ENCODE results near the gene P2RX7.

The P2RX7 gene

DNA sequence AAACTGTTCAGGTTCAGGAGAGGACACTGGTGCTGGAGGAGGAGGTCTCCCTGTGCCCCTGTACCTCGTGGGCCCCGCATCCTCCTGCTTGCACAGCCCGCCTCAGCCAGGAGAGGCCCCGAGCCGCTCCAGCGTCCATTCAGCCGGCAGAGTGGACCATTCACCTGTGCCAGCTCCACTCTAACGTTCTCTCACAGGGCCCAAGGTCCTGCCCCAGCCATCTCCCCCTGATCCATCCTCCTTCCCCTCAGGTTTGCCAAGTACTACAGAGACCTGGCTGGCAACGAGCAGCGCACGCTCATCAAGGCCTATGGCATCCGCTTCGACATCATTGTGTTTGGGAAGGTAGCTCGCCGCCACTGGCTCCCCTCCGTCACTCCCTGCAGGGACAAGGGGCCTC is 99.5 kb downstream of the P2RX7 start:
- no peak for DNase-seq (ENCODE audit: low read depth)

DNA sequence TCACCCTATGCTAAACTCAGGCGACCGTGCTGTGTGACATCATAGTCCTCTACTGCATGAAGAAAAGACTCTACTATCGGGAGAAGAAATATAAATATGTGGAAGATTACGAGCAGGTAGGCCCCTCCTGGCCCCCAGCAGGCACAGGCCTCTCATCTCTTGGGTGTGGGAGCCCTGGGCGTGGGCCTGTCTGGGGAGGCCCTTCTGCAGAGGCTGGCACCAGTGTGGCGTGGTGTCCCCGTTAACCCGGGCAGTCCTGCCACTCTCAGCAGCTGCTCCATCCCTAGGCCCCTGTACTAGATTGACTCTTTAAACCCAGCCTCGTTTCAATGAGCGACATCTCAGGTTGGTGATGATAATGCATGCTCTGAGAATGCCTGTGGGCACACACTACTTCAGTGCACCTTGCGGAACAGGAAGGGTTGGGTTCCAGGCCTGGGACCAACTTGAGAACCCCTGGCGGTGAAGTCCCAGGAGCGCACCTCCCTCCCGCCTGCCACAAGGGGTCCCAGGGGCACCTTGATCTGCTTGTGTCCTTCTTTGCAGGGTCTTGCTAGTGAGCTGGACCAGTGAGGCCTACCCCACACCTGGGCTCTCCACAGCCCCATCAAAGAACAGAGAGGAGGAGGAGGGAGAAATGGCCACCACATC is 100.4 kb downstream of the P2RX7 start:
- DNase-seq (ENCODE audit: low read depth), result no peak

DNA sequence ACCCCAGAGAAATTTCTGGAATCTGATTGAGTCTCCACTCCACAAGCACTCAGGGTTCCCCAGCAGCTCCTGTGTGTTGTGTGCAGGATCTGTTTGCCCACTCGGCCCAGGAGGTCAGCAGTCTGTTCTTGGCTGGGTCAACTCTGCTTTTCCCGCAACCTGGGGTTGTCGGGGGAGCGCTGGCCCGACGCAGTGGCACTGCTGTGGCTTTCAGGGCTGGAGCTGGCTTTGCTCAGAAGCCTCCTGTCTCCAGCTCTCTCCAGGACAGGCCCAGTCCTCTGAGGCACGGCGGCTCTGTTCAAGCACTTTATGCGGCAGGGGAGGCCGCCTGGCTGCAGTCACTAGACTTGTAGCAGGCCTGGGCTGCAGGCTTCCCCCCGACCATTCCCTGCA is 100.9 kb downstream of the P2RX7 start:
- no peak for DNase-seq (ENCODE audit: low read depth)

DNA sequence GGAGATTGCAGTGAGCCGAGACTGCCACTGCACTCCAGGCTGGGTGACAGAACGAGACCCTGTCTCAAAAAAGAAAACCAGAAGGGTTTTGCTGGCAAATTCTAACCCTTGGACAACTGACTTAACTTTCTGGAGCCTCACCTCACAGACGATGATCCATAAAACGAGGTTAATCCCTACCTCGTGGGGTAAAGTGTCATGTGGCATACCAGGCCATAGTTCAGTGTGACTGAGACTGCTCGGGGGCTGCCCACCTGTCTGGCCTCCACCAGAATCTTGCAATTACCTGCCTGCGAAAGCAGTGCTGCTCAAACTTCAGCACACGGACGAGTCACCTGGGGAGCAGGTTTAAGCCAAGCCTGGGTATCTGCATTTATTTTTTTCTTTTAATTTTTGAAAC is 104.1 kb downstream of the P2RX7 start:
- DNase-seq (ENCODE audit: low read depth), result no peak

DNA sequence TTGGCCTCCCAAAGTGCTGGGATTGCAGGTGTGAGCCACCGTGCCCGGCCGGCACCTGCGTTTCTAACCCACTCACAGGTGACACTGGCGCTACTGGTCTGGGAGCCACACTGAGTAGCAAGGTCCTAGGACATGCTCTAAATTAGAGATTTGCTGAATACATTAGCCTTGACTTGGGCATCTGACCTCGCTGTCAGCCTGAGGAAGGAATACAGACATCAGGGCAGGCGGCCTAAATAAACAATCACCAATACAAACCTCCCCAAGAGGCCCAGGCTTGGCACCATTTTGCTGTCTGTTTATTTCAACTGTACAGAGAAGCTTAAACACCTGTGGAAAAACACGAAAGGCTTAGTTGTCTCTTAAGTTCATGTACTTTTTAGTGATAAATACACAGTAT is 104.7 kb downstream of the P2RX7 start:
- no peak for DNase-seq (ENCODE audit: low read depth)

All from stimulated activated CD4-positive, alpha-beta T cell treated with anti-CD3 and anti-CD28 coated beads, Interleukin-2, amount 100 ng/mL, for 4 hours (primary cell).